Measurements from ENCODE around the gene DCD.

DCD gene

DNA sequence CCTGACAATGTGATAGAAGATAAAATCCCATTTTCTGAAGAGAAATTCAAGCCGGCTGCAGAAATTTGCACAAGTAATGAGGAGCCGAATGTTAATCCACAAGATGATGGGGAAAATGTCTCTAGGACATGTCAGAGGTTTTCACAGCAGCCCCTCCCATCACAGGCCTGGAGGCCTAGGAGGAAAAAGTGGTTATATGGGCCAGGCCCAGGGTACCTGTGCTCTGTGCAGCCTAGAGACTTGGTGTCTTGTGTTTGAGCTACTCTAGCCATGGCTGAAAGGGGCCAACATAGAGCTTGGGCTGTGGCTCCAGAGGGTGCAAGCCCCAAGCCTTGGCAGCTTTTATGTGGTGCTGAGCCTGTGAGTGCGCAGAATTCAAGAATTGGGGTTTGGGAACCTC is 20.9 kb downstream of the DCD start:
- TF ChIP-seq, protein P1, sequence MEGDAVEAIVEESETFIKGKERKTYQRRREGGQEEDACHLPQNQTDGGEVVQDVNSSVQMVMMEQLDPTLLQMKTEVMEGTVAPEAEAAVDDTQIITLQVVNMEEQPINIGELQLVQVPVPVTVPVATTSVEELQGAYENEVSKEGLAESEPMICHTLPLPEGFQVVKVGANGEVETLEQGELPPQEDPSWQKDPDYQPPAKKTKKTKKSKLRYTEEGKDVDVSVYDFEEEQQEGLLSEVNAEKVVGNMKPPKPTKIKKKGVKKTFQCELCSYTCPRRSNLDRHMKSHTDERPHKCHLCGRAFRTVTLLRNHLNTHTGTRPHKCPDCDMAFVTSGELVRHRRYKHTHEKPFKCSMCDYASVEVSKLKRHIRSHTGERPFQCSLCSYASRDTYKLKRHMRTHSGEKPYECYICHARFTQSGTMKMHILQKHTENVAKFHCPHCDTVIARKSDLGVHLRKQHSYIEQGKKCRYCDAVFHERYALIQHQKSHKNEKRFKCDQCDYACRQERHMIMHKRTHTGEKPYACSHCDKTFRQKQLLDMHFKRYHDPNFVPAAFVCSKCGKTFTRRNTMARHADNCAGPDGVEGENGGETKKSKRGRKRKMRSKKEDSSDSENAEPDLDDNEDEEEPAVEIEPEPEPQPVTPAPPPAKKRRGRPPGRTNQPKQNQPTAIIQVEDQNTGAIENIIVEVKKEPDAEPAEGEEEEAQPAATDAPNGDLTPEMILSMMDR (IDR thresholded peaks at IDR 0.05; ENCODE audit: control insufficient read depth, extremely low read depth, insufficient read depth) = no peak
- no peak overlapping the region for H3K4me3 ChIP-seq (ENCODE audit: low read depth, low read length)
- DNase-seq (ENCODE audit: low read depth) = no peak

DNA sequence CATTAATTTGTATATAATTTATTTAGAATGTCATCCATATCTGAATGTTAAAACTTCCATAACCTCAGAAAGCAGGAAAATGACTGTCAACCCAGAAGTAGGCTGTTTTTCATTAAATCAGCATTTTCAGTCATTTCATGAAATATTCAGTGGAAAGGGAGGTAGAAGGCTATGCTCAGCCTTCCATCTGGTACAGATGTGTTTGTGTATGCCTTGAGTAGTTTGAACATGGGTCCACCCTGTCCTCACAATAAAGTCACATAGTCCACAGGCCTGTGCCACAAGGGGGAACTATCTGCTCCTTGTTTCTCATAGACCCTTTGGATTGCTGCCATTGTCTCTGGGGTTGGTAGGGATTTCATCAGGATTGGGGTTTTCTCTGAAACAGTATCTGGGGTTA is 22.6 kb downstream of the DCD start:
- H3K4me3 ChIP-seq (ENCODE audit: low read depth, low read length) = no peak overlapping the region
- no peak for DNase-seq (ENCODE audit: low read depth)
- TF ChIP-seq, protein P1 (IDR thresholded peaks at IDR 0.05; ENCODE audit: control insufficient read depth, extremely low read depth, insufficient read depth) = no peak

DNA sequence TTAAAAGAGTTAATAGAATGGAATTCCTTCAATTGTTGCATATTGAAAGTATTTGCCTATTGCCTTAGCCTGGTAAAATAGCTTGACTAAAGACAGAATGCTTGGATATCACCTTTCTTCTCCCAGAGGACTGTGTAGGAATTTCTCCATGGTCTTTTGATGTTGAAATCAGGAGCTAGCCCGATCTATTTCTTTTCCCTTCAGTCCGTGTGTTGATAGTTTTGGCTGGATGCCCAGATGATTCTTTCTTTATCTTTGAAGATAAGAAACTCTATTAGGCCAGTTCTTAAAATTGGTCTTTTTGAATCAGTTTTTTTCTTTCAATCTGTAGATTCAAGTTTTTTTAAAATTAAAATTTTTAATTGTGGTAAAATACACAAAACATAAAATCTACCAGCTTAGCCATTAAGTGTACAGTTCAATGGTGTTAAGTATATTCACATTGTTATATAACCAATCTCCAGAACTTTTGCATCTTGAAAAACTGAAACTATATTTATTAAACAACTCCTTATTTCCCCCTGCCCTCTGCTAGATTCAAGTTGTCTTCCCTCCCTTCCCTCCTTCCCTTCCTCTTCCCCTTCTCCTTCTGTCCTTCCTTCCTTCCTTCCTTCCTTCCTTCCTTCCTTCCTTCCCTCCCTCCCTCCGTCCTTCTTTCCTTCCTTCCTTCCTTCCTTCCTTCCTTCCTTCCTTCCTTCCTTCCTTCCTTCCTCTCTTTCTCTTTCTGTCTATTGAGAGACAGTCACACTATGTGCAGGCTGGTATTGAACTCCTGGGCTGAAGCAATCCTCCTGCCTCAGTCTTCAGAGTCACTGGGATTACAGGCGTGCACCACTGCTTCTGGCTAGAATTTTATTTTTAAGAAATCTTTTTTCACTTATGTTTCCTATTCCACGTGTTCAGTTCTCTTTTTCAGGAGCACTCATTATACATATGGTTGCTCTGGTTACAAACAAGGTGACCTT is 23.6 kb downstream of the DCD start:
- peak; percentile 26 for DNase-seq (ENCODE audit: low read depth)
- TF ChIP-seq, protein P1 (IDR thresholded peaks at IDR 0.05; ENCODE audit: control insufficient read depth, extremely low read depth, insufficient read depth) = no peak
- H3K4me3 ChIP-seq (ENCODE audit: low read depth, low read length) = no peak overlapping the region

DNA sequence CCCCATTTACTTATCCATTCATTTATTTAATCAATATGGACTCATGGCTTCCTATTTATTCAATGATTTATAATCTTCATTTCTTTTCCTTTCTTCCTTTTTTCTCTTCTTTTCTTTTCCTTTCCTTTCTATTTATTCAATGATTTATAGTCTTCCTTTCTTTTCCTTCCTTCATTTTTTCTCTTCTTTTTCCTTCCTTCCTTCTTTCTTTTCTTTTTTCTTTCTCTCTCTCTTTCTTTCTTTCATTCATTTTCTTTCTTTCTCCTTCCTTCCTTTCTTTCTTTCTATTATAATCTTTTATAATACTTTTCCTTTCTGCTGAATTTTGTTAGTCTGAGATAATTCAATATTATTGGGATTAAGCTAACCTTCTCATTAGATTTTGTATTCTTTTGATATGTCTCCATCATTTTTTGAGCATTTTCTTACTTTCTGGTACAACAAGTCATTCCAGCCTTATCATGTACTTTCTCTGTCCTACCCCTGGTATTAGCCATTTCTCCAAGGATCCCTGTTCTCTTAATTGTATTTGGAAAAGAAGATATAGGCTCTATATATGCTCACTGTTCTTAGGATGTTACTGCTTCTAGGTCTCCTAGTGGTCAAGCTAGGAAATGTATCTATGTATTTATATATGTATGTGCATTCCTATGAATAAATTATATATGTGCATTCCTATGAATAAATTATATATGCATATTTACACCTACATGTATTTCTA is 25.5 kb downstream of the DCD start:
- DNase-seq (ENCODE audit: low read depth) = no peak

DNA sequence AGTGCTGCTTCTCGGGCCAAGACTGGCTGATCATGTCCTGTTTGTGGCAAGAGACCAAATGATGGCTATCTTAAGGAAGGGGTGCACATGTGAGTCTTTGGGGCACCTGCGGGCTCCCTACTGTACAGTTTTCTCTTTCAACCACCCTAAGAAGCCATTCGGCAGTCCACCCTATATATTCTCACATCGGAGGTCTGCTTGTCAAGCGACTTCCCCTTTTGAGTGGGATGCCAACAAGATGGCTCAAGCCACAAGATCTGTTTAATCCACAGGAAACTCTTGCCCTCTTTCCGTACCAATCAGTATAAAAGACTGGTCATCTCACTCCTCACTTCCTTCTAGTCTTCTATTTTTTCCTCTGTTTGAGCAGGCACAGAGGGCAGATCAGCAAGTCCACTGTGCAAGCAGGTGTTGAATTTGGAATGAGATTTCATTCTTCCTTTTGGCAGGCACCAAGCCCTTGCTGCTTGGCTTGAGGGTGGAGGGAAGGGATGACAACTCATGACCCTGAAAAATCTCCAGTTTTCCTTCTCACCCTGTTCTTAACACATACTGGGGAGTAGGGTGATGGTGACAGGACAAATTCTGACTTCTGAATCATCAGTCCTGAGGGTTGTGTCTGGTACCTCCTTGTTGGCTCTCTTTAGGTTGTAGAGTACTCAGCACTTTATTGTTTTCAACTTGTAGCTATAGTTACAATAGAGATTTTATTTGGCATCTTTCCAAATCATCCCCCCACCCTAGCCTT is 31.1 kb downstream of the DCD start:
- TF ChIP-seq, protein P1 (IDR thresholded peaks at IDR 0.05; ENCODE audit: control insufficient read depth, extremely low read depth, insufficient read depth) = no peak
- no peak overlapping the region for H3K4me3 ChIP-seq (ENCODE audit: low read depth, low read length)
- DNase-seq (ENCODE audit: low read depth) = peak; percentile 45

More for the DNA sequence above, 25.5 kb downstream of the DCD start:
- TF ChIP-seq, protein P1 (IDR thresholded peaks at IDR 0.05; ENCODE audit: control insufficient read depth, extremely low read depth, insufficient read depth) = peak; percentile 30; the same call in 1 of the 2 replicates
- H3K4me3 ChIP-seq (ENCODE audit: low read depth, low read length) = no peak overlapping the region

DNA sequence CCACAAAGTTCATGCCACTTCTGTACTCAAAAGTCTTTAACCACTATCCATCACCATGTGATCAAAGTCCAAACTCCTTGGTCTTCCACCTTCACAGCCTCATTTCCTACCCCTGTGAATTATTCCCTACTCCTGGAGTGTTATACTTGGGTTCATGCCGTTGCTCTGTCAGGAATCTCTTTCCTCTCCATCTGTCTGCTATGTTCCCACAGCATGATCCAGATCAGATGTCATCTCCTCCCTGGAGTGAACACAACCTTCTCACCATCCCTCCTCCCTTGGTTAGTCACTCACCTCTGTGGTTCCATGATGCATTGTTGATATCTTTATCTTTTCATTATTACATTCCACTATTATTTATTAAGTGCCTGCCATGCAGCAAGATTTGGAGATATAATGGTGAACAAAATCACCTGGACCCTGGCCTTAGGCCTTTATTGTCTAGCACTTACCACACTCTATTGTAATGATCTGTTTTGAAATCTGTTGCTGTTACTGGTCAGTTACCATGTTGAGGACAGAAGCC is 35.9 kb downstream of the DCD start:
- DNase-seq (ENCODE audit: low read depth) = no peak
- TF ChIP-seq, protein P1 (IDR thresholded peaks at IDR 0.05; ENCODE audit: control insufficient read depth, extremely low read depth, insufficient read depth) = no peak
- no peak overlapping the region for H3K4me3 ChIP-seq (ENCODE audit: low read depth, low read length)

Measured in LNCaP clone FGC (cell line).